Vagina (tissue), 2 donors: ENCODE results near the gene NPPC. TPM values are rescaled to one million over a fixed set of nuclear protein-coding genes. Genes with fewer than 3 reads are reported as not detected.

ENCODE experiments used
- DNase-seq, 2 donors: peaks; one replicate each; pipeline ENCODE4 v3.0.0-alpha.2; 2017; ENCODE audit errors: extremely low spot score in 2 of 2
- H3K27ac ChIP-seq: fragments of 200-600 bp; sonication (generic); one replicate; pipeline ENCODE4 v1.5.1; 2019
- H3K27me3 ChIP-seq: fragments of 200-600 bp; sonication (generic); one replicate; pipeline ENCODE4 v1.5.1; 2019
- H3K36me3 ChIP-seq, 2 donors: fragments of 200-600 bp; sonication (generic); one replicate each; pipeline ENCODE4 v1.5.1; 2017 to 2019
- H3K4me1 ChIP-seq: fragments of 200-600 bp; sonication (generic); one replicate; pipeline ENCODE4 v1.5.1; 2019
- H3K4me3 ChIP-seq, 2 donors: fragments of 200-600 bp; sonication (generic); 1 replicate in 1 of 2; 2 replicates in 1 of 2; pipeline ENCODE4 v1.5.1; 2016 to 2019
- H3K9me3 ChIP-seq: fragments of 200-600 bp; sonication (generic); one replicate; pipeline ENCODE4 v1.5.1; 2019
- CTCF ChIP-seq, 3 experiments: fragments of 450-650 bp in 2 of 3; fragments of 200-600 bp in 1 of 3; sonication (generic) in 1 of 3; IDR thresholded peaks; one replicate each; pipeline ENCODE4 v1.5.1; 2017 to 2019; ENCODE audit warnings: antibody characterized with exemption in 3 of 3, mild to moderate bottlenecking in 2 of 3, moderate library complexity in 2 of 3
- POLR2A ChIP-seq, 2 donors: fragments of 450-650 bp; IDR thresholded peaks; one replicate each; pipeline ENCODE4 v1.6.1; 2017; ENCODE audit warnings: antibody characterized with exemption in 2 of 2, mild to moderate bottlenecking in 2 of 2, moderate library complexity in 2 of 2
- POLR2AphosphoS5 ChIP-seq, 2 donors: sonication (generic); formaldehyde crosslinking; IDR thresholded peaks; one replicate each; pipeline ENCODE4 v1.9.0; 2017; ENCODE audit warnings: antibody characterized with exemption in 2 of 2, mild to moderate bottlenecking in 2 of 2, low read depth in 1 of 2; ENCODE audit not compliant: insufficient read depth in 1 of 2
- intact Hi-C: fragments of 100-400 bp; cut with DNase I; formaldehyde crosslinking; loops from one replicate; pipeline ENCODE4 v1.15.1; 2023
- total RNA-seq: library from RNA; depleted of rRNA; stranded (reverse); fragments of >200 nt; gene quantifications from one replicate; pipeline ENCODE4 v1.2.3, GENCODE V29; 2016

The NPPC gene
- total RNA-seq, 1 donor from 2014 or later = 16.0 TPM

- Histone ChIP-seq H3K4me3 (no peak overlapping the region), H3K4me1 (no peaks in the 10 kb centered on the region), H3K9me3 (no peaks in the 10 kb centered on the region), H3K27ac (no peak overlapping the region), H3K27me3 (no peaks in the 10 kb centered on the region), H3K36me3 (no peaks in the 10 kb centered on the region)
- TF ChIP-seq CTCF (IDR thresholded peaks at IDR 0.05) (no peak), POLR2A (IDR thresholded peaks at IDR 0.05) (no peak), POLR2AphosphoS5 (IDR thresholded peaks at IDR 0.05; ENCODE audit: insufficient read depth in 1 of 2, low read depth in 1 of 2) (no peak)
- DNase-seq = no peak
- intact Hi-C loops = no loop called here
Observed at GRCh38 chr2:231935815-231936214, 9.6 kb upstream of the NPPC start.

- no peak for DNase-seq
- TF ChIP-seq CTCF (IDR thresholded peaks at IDR 0.05) (no peak), POLR2A (IDR thresholded peaks at IDR 0.05) (no peak), POLR2AphosphoS5 (IDR thresholded peaks at IDR 0.05; ENCODE audit: insufficient read depth in 1 of 2, low read depth in 1 of 2) (no peak)
- intact Hi-C loops = no loop called here
- Histone ChIP-seq H3K9me3 (no peaks in the 10 kb centered on the region), H3K4me1 (no peaks in the 10 kb centered on the region), H3K36me3 (no peaks in the 10 kb centered on the region), H3K27ac (no peak overlapping the region), H3K27me3 (no peaks in the 10 kb centered on the region), H3K4me3 (no peak overlapping the region)
Observed at GRCh38 chr2:231935207-231935524, 9.0 kb upstream of the NPPC start.

GRCh38 chr2:231934441-231935206, 8.4 kb upstream of the NPPC start:
- Histone ChIP-seq H3K4me3 (no peak overlapping the region), H3K27ac (no peak overlapping the region), H3K9me3 (no peaks in the 10 kb centered on the region), H3K36me3 (no peaks in the 10 kb centered on the region), H3K4me1 (no peaks in the 10 kb centered on the region), H3K27me3 (no peaks in the 10 kb centered on the region)
- TF ChIP-seq POLR2AphosphoS5 (IDR thresholded peaks at IDR 0.05; ENCODE audit: insufficient read depth in 1 of 2, low read depth in 1 of 2) (no peak), CTCF (IDR thresholded peaks at IDR 0.05) (no peak), POLR2A (IDR thresholded peaks at IDR 0.05) (no peak)
- DNase-seq = no peak
- intact Hi-C loops = no loop called here

GRCh38 chr2:231933916-231934401, 7.8 kb upstream of the NPPC start:
- DNase-seq = no peak
- H3K36me3 ChIP-seq = no peaks in the 10 kb centered on the region
- no peak overlapping the region for H3K4me3 ChIP-seq
- no peaks in the 10 kb centered on the region for H3K4me1 ChIP-seq
- H3K27ac ChIP-seq = no peak overlapping the region
- no peak for TF ChIP-seq POLR2AphosphoS5 (IDR thresholded peaks at IDR 0.05; ENCODE audit: insufficient read depth in 1 of 2, low read depth in 1 of 2)
- TF ChIP-seq CTCF (IDR thresholded peaks at IDR 0.05) = no peak
- TF ChIP-seq POLR2A (IDR thresholded peaks at IDR 0.05) = no peak
- no peaks in the 10 kb centered on the region for H3K9me3 ChIP-seq
- intact Hi-C loops = no loop called here
- no peaks in the 10 kb centered on the region for H3K27me3 ChIP-seq
